ENCODE results near the gene CDH5.

The CDH5 gene

GRCh38 chr16:66386629-66387622 lies 20.4 kb downstream of the CDH5 start:
- no peak for TF ChIP-seq CTCF (IDR thresholded peaks at IDR 0.05; ENCODE audit: poor library complexity, severe bottlenecking)
- no peaks in the 10 kb centered on the region for H3K36me3 ChIP-seq (ENCODE audit: low read depth)
- no peak overlapping the region for H3K27ac ChIP-seq (ENCODE audit: poor library complexity, severe bottlenecking)
- DNase-seq (ENCODE audit: low spot score) (peak; percentile 21), ATAC-seq (ENCODE audit: low read depth) (no peak)
- H3K9me3 ChIP-seq (ENCODE audit: severe bottlenecking): no peaks in the 10 kb centered on the region
- H3K27me3 ChIP-seq (ENCODE audit: insufficient read depth, poor library complexity, severe bottlenecking): no peaks in the 10 kb centered on the region
- peaks cover 19% of the 10 kb centered on the region for H3K4me1 ChIP-seq (ENCODE audit: insufficient read depth, poor library complexity, severe bottlenecking)
- H3K4me3 ChIP-seq (ENCODE audit: severe bottlenecking): no peak overlapping the region

DNA sequence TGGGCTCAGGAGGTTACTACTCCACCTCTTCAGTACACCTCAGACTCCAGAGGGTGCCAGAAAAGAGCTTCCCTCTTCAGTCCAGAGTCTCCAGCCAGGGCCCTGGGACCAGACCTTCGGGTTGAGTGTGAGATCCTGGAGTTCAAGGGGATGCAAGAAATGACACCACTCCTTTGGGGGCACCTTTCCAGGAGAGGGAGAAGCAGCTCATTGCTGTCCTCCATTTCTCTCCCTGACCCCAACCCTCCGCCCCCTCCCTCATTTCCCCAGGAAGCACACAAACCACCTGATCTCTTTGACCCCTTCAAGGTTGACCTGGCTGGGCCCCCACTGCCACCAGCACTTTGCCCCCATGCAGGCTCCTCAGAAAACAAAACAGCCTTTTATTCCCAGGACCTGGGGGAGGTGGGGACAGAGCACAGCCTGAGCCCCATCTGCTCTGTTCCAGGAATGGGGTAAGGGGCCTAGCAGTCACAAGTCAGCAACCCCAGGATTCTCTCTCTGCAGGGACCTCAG lies 21.4 kb downstream of the CDH5 start:
- DNase-seq (ENCODE audit: low spot score): no peak
- no peaks in the 10 kb centered on the region for H3K36me3 ChIP-seq (ENCODE audit: low read depth)
- no peaks in the 10 kb centered on the region for H3K9me3 ChIP-seq (ENCODE audit: severe bottlenecking)
- no peak overlapping the region for H3K4me3 ChIP-seq (ENCODE audit: severe bottlenecking)
- no peaks in the 10 kb centered on the region for H3K27me3 ChIP-seq (ENCODE audit: insufficient read depth, poor library complexity, severe bottlenecking)
- no peak for TF ChIP-seq CTCF (IDR thresholded peaks at IDR 0.05; ENCODE audit: poor library complexity, severe bottlenecking)
- ATAC-seq (ENCODE audit: low read depth): no peak
- H3K4me1 ChIP-seq (ENCODE audit: insufficient read depth, poor library complexity, severe bottlenecking): peaks cover 9% of the 10 kb centered on the region
- no peak overlapping the region for H3K27ac ChIP-seq (ENCODE audit: poor library complexity, severe bottlenecking)

- Histone ChIP-seq H3K4me1 (ENCODE audit: insufficient read depth, poor library complexity, severe bottlenecking) (peaks cover 3% of the 10 kb centered on the region), H3K27ac (ENCODE audit: poor library complexity, severe bottlenecking) (no peak overlapping the region), H3K4me3 (ENCODE audit: severe bottlenecking) (no peak overlapping the region), H3K27me3 (ENCODE audit: insufficient read depth, poor library complexity, severe bottlenecking) (no peaks in the 10 kb centered on the region), H3K9me3 (ENCODE audit: severe bottlenecking) (no peaks in the 10 kb centered on the region), H3K36me3 (ENCODE audit: low read depth) (no peaks in the 10 kb centered on the region)
- TF ChIP-seq CTCF (IDR thresholded peaks at IDR 0.05; ENCODE audit: poor library complexity, severe bottlenecking): no peak
- DNase-seq (ENCODE audit: low spot score): no peak
- ATAC-seq (ENCODE audit: low read depth): no peak
Observed at GRCh38 chr16:66388350-66389139, 22.1 kb downstream of the CDH5 start.

- ATAC-seq (ENCODE audit: low read depth): no peak
- DNase-seq (ENCODE audit: low spot score): no peak
- Histone ChIP-seq H3K9me3 (ENCODE audit: severe bottlenecking) (no peaks in the 10 kb centered on the region), H3K4me3 (ENCODE audit: severe bottlenecking) (no peak overlapping the region), H3K36me3 (ENCODE audit: low read depth) (no peaks in the 10 kb centered on the region), H3K4me1 (ENCODE audit: insufficient read depth, poor library complexity, severe bottlenecking) (no peaks in the 10 kb centered on the region), H3K27ac (ENCODE audit: poor library complexity, severe bottlenecking) (no peak overlapping the region), H3K27me3 (ENCODE audit: insufficient read depth, poor library complexity, severe bottlenecking) (no peaks in the 10 kb centered on the region)
- no peak for TF ChIP-seq CTCF (IDR thresholded peaks at IDR 0.05; ENCODE audit: poor library complexity, severe bottlenecking)
Observed at GRCh38 chr16:66389256-66390176, 23.0 kb downstream of the CDH5 start.
